Vagina (tissue), 2 donors: ENCODE results near the gene PIN4. TPM values are rescaled to one million over a fixed set of nuclear protein-coding genes. Genes with fewer than 3 reads are reported as not detected.
"Not testable (repeated sequence)": the region's sequence is repeated elsewhere in the genome, so short reads cannot be mapped to it uniquely, and the experiment has no call there.

Experiments
- DNase-seq, 2 donors: peaks; one replicate each; pipeline ENCODE4 v3.0.0-alpha.2; 2017; ENCODE audit errors: extremely low spot score in 2 of 2
- H3K27ac ChIP-seq: fragments of 200-600 bp; sonication (generic); one replicate; pipeline ENCODE4 v1.5.1; 2019
- H3K27me3 ChIP-seq: fragments of 200-600 bp; sonication (generic); one replicate; pipeline ENCODE4 v1.5.1; 2019
- H3K36me3 ChIP-seq, 2 donors: fragments of 200-600 bp; sonication (generic); one replicate each; pipeline ENCODE4 v1.5.1; 2017 to 2019
- H3K4me1 ChIP-seq: fragments of 200-600 bp; sonication (generic); one replicate; pipeline ENCODE4 v1.5.1; 2019
- H3K4me3 ChIP-seq, 2 donors: fragments of 200-600 bp; sonication (generic); 1 replicate in 1 of 2; 2 replicates in 1 of 2; pipeline ENCODE4 v1.5.1; 2016 to 2019
- H3K9me3 ChIP-seq: fragments of 200-600 bp; sonication (generic); one replicate; pipeline ENCODE4 v1.5.1; 2019
- CTCF ChIP-seq, 3 experiments: fragments of 450-650 bp in 2 of 3; fragments of 200-600 bp in 1 of 3; sonication (generic) in 1 of 3; IDR thresholded peaks; one replicate each; pipeline ENCODE4 v1.5.1; 2017 to 2019; ENCODE audit warnings: antibody characterized with exemption in 3 of 3, mild to moderate bottlenecking in 2 of 3, moderate library complexity in 2 of 3
- POLR2A ChIP-seq, 2 donors: fragments of 450-650 bp; IDR thresholded peaks; one replicate each; pipeline ENCODE4 v1.6.1; 2017; ENCODE audit warnings: antibody characterized with exemption in 2 of 2, mild to moderate bottlenecking in 2 of 2, moderate library complexity in 2 of 2
- POLR2AphosphoS5 ChIP-seq, 2 donors: sonication (generic); formaldehyde crosslinking; IDR thresholded peaks; one replicate each; pipeline ENCODE4 v1.9.0; 2017; ENCODE audit warnings: antibody characterized with exemption in 2 of 2, mild to moderate bottlenecking in 2 of 2, low read depth in 1 of 2; ENCODE audit not compliant: insufficient read depth in 1 of 2
- intact Hi-C: fragments of 100-400 bp; cut with DNase I; formaldehyde crosslinking; loops from one replicate; pipeline ENCODE4 v1.15.1; 2023
- total RNA-seq: library from RNA; depleted of rRNA; stranded (reverse); fragments of >200 nt; gene quantifications from one replicate; pipeline ENCODE4 v1.2.3, GENCODE V29; 2016

Gene PIN4
- total RNA-seq, 1 donor from 2014 or later = 12.0 TPM

GRCh38 chrX:72169008-72169728 lies 12.4 kb upstream of the PIN4 start:
- Histone ChIP-seq H3K27ac (no peak overlapping the region), H3K9me3 (no peaks in the 10 kb centered on the region), H3K4me1 (no peaks in the 10 kb centered on the region), H3K36me3 (no peaks in the 10 kb centered on the region), H3K4me3 (no peak overlapping the region), H3K27me3 (no peaks in the 10 kb centered on the region)
- DNase-seq = no peak
- intact Hi-C loops = no loop called here
- no peak for TF ChIP-seq POLR2AphosphoS5 (IDR thresholded peaks at IDR 0.05; ENCODE audit: insufficient read depth in 1 of 2, low read depth in 1 of 2)
- TF ChIP-seq CTCF (IDR thresholded peaks at IDR 0.05) = no peak
- no peak for TF ChIP-seq POLR2A (IDR thresholded peaks at IDR 0.05)

GRCh38 chrX:72176289-72176688 lies 5.3 kb upstream of the PIN4 start:
- H3K27me3 ChIP-seq, H3K4me1 ChIP-seq, H3K4me3 ChIP-seq, H3K36me3 ChIP-seq, H3K27ac ChIP-seq, H3K9me3 ChIP-seq, intact Hi-C loops, DNase-seq: not testable (repeated sequence)

- DNase-seq = no peak
- Histone ChIP-seq H3K4me1 (no peaks in the 10 kb centered on the region), H3K4me3 (no peak overlapping the region), H3K36me3 (no peaks in the 10 kb centered on the region), H3K9me3 (no peaks in the 10 kb centered on the region), H3K27ac (no peak overlapping the region), H3K27me3 (no peaks in the 10 kb centered on the region)
- intact Hi-C loops = no loop called here
- TF ChIP-seq CTCF (IDR thresholded peaks at IDR 0.05) (no peak), POLR2AphosphoS5 (IDR thresholded peaks at IDR 0.05; ENCODE audit: insufficient read depth in 1 of 2, low read depth in 1 of 2) (no peak), POLR2A (IDR thresholded peaks at IDR 0.05) (no peak)
Measured at GRCh38 chrX:72176981-72177380, 4.6 kb upstream of the PIN4 start.

GRCh38 chrX:72180539-72180938 lies 1.0 kb upstream of the PIN4 start:
- Histone ChIP-seq H3K4me3 (peak overlapping the region; percentile 59 to 64), H3K27me3 (no peaks in the 10 kb centered on the region), H3K27ac (peak overlapping the region; percentile 42), H3K9me3 (no peaks in the 10 kb centered on the region), H3K4me1 (peaks cover 21% of the 10 kb centered on the region), H3K36me3 (no peaks in the 10 kb centered on the region)
- DNase-seq = no peak
- intact Hi-C loops = no loop called here
- TF ChIP-seq POLR2A (IDR thresholded peaks at IDR 0.05) (no peak), CTCF (IDR thresholded peaks at IDR 0.05) (no peak), POLR2AphosphoS5 (IDR thresholded peaks at IDR 0.05; ENCODE audit: insufficient read depth in 1 of 2, low read depth in 1 of 2) (no peak)

GRCh38 chrX:72182924-72183323 lies 1.4 kb downstream of the PIN4 start:
- intact Hi-C loops = no loop called here
- Histone ChIP-seq H3K27me3 (no peaks in the 10 kb centered on the region), H3K4me1 (peaks cover 21% of the 10 kb centered on the region), H3K4me3 (peak overlapping the region; percentile 59 to 64), H3K27ac (no peak overlapping the region), H3K36me3 (no peaks in the 10 kb centered on the region), H3K9me3 (no peaks in the 10 kb centered on the region)
- TF ChIP-seq POLR2AphosphoS5 (IDR thresholded peaks at IDR 0.05; ENCODE audit: insufficient read depth in 1 of 2, low read depth in 1 of 2) (no peak), CTCF (IDR thresholded peaks at IDR 0.05) (no peak), POLR2A (IDR thresholded peaks at IDR 0.05) (no peak)
- no peak for DNase-seq
